ENCODE results near the gene NTM. TPM values are rescaled to one million over a fixed set of nuclear protein-coding genes. Genes with fewer than 3 reads are reported as not detected.

The NTM gene
- total and polyA plus RNA-seq, 2 of the 8 experiments (the other 6 are each of a cell fraction or from before 2014, with no cell fraction given): 13.4 to 20.0 TPM

DNA sequence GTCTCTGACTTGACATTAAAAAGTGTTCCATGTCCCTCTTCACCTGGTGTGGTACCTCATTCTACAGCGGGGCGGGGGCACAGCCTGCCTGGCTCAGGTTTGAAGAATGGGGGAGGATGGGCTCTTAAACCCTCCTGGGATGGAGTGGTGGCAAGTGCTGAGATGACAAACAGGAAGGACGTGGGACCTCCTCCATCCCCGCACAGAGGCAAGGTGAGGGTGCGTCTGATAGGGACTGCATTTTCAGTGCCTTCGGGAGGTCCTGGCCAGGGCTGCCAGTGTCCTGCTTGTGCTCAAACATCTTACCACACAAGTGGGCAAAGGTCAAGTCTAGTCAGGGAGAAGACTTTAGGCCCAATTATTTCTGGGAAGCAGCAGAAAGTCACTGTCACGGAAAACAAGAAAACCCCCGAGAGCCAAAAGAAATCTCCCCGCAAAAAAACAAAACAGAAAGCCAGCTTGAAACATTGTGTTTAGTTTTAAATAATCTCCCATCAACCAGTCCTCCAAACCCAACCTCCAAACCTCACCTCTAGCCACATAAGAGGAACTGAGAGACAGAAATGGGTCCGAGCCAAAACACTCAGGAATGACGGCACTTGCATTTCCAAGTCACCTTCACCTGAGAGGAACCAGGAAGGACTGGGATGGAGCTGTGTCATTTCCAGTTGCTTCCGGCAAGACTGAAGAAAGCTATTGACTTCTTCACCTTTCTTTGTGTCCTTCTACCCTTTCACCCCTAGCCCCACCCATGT, 966.5 kb downstream of the NTM start (continued):
- TF ChIP-seq, protein P1, sequence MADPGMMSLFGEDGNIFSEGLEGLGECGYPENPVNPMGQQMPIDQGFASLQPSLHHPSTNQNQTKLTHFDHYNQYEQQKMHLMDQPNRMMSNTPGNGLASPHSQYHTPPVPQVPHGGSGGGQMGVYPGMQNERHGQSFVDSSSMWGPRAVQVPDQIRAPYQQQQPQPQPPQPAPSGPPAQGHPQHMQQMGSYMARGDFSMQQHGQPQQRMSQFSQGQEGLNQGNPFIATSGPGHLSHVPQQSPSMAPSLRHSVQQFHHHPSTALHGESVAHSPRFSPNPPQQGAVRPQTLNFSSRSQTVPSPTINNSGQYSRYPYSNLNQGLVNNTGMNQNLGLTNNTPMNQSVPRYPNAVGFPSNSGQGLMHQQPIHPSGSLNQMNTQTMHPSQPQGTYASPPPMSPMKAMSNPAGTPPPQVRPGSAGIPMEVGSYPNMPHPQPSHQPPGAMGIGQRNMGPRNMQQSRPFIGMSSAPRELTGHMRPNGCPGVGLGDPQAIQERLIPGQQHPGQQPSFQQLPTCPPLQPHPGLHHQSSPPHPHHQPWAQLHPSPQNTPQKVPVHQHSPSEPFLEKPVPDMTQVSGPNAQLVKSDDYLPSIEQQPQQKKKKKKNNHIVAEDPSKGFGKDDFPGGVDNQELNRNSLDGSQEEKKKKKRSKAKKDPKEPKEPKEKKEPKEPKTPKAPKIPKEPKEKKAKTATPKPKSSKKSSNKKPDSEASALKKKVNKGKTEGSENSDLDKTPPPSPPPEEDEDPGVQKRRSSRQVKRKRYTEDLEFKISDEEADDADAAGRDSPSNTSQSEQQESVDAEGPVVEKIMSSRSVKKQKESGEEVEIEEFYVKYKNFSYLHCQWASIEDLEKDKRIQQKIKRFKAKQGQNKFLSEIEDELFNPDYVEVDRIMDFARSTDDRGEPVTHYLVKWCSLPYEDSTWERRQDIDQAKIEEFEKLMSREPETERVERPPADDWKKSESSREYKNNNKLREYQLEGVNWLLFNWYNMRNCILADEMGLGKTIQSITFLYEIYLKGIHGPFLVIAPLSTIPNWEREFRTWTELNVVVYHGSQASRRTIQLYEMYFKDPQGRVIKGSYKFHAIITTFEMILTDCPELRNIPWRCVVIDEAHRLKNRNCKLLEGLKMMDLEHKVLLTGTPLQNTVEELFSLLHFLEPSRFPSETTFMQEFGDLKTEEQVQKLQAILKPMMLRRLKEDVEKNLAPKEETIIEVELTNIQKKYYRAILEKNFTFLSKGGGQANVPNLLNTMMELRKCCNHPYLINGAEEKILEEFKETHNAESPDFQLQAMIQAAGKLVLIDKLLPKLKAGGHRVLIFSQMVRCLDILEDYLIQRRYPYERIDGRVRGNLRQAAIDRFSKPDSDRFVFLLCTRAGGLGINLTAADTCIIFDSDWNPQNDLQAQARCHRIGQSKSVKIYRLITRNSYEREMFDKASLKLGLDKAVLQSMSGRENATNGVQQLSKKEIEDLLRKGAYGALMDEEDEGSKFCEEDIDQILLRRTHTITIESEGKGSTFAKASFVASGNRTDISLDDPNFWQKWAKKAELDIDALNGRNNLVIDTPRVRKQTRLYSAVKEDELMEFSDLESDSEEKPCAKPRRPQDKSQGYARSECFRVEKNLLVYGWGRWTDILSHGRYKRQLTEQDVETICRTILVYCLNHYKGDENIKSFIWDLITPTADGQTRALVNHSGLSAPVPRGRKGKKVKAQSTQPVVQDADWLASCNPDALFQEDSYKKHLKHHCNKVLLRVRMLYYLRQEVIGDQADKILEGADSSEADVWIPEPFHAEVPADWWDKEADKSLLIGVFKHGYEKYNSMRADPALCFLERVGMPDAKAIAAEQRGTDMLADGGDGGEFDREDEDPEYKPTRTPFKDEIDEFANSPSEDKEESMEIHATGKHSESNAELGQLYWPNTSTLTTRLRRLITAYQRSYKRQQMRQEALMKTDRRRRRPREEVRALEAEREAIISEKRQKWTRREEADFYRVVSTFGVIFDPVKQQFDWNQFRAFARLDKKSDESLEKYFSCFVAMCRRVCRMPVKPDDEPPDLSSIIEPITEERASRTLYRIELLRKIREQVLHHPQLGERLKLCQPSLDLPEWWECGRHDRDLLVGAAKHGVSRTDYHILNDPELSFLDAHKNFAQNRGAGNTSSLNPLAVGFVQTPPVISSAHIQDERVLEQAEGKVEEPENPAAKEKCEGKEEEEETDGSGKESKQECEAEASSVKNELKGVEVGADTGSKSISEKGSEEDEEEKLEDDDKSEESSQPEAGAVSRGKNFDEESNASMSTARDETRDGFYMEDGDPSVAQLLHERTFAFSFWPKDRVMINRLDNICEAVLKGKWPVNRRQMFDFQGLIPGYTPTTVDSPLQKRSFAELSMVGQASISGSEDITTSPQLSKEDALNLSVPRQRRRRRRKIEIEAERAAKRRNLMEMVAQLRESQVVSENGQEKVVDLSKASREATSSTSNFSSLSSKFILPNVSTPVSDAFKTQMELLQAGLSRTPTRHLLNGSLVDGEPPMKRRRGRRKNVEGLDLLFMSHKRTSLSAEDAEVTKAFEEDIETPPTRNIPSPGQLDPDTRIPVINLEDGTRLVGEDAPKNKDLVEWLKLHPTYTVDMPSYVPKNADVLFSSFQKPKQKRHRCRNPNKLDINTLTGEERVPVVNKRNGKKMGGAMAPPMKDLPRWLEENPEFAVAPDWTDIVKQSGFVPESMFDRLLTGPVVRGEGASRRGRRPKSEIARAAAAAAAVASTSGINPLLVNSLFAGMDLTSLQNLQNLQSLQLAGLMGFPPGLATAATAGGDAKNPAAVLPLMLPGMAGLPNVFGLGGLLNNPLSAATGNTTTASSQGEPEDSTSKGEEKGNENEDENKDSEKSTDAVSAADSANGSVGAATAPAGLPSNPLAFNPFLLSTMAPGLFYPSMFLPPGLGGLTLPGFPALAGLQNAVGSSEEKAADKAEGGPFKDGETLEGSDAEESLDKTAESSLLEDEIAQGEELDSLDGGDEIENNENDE (IDR thresholded peaks at IDR 0.05; ENCODE audit: insufficient replicate concordance, low read length): no peak
- TF ChIP-seq GABPA (IDR thresholded peaks at IDR 0.05; ENCODE audit: borderline replicate concordance, insufficient read depth, low read length) (no peak), GTF2F1 (IDR thresholded peaks at IDR 0.05; ENCODE audit: borderline replicate concordance, low read depth, low read length) (no peak), CHD1 (IDR thresholded peaks at IDR 0.05; ENCODE audit: low read depth, low read length) (no peak), RFX5 (IDR thresholded peaks at IDR 0.05; ENCODE audit: borderline replicate concordance, low read depth, low read length) (no peak), CEBPB (IDR thresholded peaks at IDR 0.05; ENCODE audit: low read depth, low read length) (no peak), EGR1 (IDR thresholded peaks at IDR 0.05; ENCODE audit: borderline replicate concordance, low read depth, low read length) (no peak), SP1 (IDR thresholded peaks at IDR 0.05; ENCODE audit: low read depth, low read length) (no peak), HDAC2 (IDR thresholded peaks at IDR 0.05; ENCODE audit: borderline replicate concordance in 1 of 2, low read depth in 2 of 2, low read length in 2 of 2) (no peak), NANOG (IDR thresholded peaks at IDR 0.05; ENCODE audit: insufficient read depth, low read depth, low read length, poor library complexity, severe bottlenecking) (no peak)
